Activated CD8-positive, alpha-beta memory T cell treated with anti-CD3 and anti-CD28 coated beads for 4 hours (primary cell): ENCODE measurements around the gene AFAP1L1.
A peak's percentile ranks its signal among the peaks of the same experiment; 100 is the strongest.

Experiments used
- DNase-seq, 2 donors: peaks; one replicate each; pipeline ENCODE4 v3.0.0-alpha.2; 2020; ENCODE audit warnings: low read depth in 2 of 2

AFAP1L1 gene

DNA sequence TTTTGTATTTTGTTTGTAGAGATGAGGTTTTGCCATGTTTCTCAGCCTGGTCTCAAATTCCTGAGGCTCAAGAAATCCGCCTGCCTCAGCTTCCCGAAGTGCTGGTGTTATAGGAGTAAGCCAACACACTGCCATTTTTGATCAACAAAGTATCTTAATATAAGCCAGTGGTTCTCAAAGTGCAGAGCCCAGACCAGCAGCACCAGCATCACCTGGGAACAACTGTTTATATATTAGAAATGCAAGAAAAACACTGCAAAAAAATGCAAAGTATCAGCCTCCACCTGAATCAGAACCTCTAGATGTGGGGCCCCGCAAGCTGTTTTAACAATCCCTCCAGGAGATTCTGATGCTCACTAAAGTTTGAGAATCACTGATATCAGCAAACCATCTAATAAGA is 101.3 kb downstream of the AFAP1L1 start:
- DNase-seq = no peak

DNA sequence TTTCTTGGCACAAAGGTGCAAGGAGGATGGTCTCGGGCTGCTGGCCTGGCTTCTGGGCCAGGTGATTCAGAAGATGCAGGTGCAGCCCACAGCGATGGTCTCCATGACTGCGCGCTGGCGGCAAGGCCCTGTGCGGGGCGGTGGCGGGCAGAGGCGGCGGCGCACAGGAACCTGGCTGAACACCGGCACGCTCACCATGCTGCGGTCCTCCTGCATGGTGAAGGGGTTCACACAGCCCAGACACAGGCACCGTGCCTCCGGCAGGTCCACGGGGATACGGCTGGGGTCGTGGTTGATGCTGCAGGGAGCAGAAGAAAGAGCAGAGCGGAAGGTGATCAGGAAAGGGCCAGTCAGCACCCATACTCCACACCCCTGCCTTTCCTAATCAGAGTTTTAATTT is 102.6 kb downstream of the AFAP1L1 start:
- DNase-seq = no peak

DNA sequence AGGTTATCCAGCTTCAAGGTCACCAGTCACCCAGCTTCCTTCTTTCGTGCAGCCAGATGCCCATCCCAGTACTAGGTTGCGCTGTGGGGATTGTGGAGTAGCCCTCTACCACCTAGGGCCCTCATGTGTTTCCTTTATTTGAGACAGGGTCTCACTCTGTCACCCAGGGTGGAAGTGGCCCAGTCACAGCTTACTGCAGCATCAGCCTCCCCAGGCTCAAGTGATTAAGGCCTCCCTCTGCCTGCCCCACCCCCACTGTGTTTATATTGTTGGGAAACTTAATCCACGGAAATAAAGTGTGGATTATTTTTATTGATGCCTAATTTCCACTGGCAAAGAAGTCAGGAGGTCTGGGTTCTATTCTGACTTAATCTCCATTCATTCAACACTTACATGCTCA is 103.1 kb downstream of the AFAP1L1 start:
- no peak for DNase-seq

DNA sequence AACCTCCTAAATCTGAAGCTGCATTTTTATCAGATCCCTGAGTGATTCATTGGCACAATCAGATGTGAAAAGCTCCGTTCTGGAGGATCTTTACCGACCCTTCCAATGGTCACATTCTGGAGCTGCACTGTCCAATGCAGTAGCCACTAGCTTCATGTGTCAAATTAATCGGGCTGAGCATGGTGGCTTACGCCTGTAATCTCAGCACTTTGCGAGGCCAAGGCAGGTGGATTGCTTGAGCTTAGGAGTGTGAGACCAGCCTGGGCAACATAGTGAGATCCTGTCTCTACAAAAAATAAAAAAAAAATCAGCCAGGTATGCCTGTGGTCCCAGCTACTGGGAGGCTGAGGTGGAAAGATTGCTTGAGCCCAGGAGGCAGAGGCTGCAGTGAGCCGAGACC is 103.8 kb downstream of the AFAP1L1 start:
- DNase-seq = no peak

DNA sequence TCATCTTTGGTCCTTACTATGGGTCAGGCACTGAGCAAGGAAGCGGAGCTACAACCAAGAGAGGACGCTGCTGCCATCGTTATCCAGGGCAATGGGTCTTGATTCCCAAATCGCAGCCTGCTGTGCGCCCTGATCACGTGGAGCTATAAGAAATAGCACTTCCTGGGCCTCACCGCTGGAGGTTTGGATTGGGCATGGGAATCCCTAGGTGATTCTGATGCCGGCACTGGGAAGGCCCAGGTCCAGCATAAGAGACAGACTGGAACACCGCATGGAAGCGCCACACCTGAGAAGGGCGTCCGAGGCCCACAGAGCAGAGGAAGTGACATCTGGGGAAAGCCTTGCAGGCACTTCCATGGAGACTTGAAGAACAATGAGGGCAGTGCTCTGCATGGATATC is 104.4 kb downstream of the AFAP1L1 start:
- DNase-seq = no peak

DNA sequence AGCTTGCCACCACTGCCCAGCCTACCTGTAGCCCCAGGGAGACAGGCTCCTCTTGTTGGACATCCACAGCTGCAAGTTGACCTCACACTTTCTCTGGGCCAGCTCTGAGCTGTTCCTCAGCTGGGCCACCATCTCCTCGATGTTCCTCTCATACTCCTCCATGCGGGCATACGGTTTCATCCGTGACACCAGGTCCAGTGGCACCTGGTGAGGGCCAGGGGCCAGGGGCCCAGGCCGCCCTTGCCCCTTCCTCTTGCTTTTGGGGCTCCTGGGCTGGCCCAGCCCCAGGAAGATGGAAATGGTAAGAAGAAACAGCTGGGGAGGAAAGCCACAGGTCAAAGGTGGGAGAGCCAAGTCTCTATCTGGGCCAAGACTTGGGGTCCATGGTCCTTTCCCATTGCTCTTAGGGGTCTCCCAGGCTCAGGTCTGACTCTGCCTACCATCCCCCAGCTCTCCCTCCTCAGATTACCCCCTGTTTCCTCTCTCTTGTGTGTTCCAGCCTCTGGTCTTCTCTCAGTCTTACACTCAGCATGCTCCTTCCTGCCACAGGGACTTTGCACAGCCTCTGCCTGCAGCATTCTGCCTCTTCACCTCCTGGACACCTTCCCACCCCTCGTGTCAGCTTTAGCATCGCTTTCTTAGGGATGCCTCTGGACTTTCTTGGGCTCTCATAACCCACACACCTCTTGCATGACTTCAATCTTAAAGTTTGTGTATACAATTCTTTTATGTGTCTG is 105.2 kb downstream of the AFAP1L1 start:
- DNase-seq = no peak

DNA sequence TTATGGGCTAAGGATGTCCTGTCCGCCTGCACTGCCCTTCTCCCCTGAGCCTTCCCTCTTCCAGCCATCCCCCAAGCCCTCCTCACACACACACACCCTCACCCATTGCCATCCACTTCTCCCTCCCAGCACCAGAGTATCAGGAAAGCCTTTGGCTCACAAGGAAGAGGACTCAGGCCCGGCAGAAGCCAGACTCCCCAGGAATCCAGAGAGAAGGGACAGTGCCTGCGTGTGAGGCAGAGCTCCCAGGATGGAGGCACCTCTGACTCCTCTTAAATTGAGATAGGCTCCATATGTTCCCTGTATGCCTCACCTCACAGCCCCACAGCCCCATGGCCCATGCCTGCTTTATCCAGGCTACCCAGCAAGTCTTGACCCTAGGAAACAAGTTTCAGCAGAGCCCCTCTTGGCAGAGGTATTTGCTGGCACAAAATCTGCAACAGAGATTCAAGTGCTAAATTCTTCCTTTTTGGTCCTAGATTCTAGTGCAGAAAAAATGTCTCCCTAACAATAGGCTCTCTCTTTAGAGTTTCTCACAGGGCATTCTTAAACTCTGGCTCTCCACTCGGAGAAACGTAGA is 106.7 kb downstream of the AFAP1L1 start:
- DNase-seq = no peak

DNA sequence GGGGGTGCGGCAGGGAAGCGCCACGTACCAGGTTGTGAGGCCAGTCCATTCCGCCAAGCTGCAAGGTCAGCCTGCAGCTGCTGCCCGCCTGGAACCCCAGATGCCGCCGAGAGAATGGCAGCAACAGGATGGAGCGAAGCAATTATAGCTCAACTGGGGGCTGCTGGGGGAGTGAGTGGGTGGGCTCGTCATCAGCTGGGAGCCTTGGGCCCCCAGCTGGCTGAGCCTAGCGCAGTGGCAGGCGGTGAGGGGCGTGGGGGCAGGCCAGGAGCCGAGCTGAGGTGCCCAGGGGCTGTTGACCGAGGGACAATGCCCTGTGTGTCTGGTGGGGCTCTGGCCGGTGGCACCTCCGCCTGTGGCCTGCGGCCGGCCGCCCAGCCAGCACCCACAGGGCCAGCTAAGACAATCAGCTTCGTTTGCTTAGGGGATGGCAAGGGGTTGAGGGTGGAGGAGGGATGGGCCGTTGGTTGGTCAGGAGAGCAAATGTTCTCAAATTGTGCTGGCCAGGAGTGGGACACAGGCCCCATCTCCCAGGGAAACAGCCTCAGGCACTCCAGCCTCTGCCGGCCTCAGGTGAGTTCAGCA is 107.6 kb downstream of the AFAP1L1 start, which contains the start of gene IL17B:
Gene IL17B (minus strand): TSS at position 116 of the 585 bp plus-strand sequence. CDS start 67 bp downstream, at position 49.
- DNase-seq = no peak

DNA sequence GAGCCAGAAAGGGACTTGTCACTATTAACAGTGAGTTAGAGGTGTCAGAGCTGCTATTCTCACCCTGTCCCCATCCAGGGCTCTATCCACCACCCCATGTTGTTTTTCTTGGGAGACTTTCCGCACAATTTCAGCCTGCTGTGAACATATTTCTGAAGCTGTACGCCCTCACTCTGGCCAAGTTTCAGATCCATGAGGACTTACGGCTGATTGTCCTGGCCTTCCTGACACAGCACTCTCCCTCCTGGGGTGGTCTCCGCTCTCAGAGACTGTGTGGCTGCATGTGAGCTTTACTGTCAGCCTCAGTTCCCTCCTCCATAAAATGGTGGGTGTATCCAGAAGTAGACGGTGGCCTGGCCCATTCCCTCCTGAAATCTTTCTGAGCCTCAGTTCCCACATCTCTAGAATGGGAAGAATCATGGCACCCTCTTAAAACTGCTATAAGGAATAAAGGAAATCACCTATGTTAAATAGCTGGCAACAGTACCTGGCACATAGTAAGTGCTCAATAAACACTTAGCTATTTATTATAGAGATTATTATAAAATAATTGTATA is 108.2 kb downstream of the AFAP1L1 start:
- DNase-seq = no peak

DNA sequence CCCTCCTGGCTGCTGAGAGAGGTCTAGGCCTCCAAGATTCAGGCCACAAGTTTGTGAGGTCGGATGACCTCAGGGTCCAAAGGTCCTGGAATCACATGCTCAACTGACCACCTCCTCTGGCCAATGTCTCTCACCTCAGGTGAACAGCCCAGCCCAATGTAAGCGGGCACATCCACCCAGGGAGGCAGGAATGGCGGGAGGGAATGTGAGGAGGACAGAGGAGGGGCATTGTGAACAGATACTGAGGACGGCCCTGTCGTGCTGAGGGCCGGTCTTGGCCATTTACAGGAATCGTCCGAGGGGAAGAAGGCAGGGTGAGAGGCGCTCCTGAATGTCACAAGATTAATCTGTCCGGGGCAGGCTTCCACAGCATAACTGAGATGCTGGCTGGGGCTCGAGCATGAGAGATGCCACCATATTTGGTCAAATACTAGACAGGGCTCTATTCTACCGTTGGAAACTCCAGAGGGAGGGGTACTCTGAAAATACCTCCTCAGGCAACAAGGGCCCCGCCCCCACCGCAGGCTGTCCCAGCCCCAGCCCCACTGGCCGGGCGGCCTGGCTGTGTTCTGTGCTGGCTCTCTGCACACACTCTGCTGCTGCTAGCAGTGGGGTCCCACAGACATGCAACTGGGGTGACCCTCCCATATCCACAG is 108.9 kb downstream of the AFAP1L1 start:
- no peak for DNase-seq

DNA sequence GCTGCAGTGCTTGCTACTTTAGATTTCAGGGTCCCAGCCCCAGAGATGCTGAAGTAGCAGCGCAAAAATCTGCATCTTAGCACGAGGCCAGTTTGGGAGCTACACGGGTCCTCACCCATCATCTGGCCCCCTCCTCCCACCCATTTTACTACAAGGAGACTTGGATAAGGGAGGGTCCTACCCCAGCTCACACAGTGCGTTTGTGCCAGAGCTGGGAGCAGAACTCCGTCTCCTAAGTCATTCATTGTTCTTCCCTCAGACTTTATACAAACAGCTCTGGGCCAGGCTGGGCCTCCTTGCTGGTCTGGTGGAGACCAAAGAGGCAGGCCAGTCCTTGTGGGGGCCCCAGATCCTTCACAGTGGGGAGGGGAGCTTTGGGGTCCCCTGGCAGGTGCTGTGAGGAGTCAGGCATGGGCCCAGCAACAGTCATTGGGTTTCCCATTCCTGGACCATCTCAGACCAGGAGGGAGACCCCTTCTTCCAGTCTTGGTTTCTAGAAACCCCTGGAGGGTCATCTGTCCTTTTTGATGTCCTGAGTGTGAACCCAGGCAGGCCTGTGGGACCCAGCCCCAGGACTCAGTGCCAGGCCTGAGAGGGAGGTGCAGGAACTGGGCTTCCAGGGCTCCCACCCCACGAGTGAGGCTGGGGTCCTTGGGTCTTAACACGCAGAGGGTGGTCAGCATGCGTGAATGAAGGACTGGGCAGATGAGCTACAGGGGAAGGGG is 109.8 kb downstream of the AFAP1L1 start:
- DNase-seq = no peak

DNA sequence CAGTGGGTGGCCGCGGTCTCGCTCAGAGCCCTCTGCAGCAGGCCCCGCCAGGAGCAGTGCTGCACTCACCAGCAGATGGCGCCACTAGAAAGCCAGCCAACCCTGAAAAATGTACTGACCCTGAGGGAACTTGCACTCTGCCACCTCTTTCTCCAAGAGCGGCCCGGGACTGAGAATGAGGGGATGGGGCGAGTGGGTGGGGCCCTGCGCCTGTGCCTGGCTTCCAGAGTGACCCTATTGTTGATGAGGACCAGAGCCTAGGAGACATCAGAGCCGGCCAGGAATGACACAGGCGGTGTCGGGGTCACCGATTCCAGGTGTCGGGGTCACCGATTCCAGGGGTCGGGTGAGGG is 110.3 kb downstream of the AFAP1L1 start:
- peak; percentile 50 to 55 for DNase-seq

DNA sequence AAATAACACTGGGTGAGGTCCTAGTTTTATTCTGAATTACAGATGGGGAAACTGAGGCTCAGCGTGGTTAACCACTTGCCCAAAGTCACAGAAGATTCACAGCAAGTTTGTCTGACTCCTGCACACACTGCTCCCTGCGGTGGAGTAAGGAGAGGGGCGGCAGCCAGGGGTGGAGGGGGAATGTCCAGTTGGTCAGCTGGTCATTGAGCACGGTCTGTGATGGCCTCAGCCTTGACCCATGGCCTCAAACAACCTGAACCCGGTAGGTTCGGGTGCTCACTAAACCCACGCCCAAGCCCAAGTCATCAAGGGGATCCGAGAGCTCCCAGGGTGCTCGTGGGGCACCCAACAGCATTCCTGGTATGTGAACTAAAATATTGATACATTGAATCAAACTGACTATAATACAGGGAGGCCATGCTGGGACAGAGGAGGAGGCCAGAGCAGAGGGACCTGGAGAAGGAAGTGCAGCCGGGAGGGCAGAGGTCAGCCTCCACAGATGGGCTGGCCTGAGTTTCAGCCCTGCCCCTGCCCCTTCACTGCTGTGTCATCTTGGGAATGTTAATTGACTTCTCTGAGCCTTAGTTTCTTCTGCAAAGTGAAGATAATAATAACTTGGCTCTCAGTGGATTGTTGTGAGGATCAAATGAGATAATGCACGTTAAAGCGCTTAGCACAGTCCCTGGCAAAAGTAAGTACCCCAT is 111.0 kb downstream of the AFAP1L1 start:
- no peak for DNase-seq

DNA sequence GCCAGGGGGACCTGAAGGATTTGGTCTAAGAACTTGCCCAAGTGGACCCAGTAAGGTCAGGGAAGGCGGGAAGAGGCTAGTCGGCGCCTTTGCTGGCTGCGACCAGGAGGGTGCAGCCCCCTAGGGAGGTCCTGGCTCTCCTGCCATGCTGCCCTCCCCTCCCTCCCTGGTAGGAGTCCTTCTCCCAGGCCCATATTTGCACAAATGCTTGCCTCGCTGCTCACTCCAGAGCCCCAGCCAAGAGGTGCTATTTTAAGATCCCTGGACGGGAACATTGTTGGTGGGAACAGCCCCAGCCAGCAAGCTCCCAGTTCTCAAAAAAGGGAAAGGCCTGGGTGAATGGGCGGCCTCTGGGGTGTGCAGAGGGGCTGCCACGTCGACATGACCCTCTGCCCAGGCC is 111.7 kb downstream of the AFAP1L1 start:
- no peak for DNase-seq

DNA sequence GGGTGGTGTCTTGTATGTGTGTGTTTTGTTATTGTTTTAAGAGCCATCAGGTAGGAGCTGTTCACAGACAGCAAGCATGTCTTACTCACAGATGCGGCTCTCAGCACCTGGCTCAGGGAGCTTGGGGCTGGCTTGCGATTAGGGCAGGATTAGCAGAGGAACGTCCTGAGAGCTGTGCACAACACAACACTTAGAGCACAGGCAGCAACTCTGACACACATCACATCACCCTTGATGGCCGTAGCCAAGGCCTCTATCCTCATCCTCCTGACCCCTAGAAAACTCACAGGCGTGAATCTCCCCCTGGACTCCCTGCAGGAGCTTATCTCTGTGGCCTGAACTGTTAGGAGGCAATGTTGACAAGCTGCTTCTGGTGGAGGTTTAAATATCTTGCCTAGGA is 114.5 kb downstream of the AFAP1L1 start:
- no peak for DNase-seq

DNA sequence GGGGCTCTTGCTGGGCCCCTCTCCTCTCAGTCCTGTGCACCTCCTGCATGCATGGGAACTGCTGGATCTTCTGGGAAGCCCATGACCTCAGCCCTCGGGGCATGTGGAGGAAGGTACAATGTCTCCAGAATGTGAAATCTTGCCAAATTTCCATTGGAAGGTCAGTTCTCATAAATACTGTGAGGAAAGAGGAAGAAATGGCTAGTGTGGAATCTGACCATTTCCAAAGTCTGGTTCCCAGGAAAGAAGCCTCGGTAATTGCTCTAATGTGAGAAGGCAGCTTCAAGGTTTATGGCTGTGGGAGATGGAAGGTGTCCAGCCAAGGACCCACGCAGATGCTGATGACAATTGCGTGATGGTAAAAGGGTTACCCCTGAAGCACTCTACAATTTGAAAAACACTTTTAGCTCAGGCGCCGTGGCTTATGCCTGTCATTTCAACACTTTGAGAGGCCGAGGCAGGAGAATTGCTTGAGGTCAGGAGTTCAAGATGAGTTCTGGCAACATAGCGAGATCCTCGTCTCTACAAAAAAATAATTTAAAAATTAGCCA is 115.5 kb downstream of the AFAP1L1 start:
- no peak for DNase-seq

DNA sequence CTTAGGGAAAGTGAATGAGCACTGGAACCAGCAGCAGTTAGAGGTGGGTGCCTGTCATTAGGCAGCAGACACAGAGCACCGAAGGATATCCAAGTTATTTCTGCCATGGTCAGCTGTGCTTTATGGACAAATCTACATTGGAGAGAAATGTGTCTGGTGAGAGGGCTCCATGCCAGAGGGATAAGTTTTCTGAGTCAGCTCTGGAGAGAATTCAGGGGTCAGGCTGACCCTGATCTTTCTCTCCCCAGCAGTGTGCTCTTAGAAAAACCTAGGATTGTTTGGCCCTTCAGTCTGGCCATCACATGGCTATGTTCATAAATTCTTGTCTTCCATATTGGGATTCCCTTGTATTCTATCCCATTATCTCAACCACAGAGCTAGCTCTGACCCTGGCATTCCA is 116.3 kb downstream of the AFAP1L1 start:
- DNase-seq = no peak

DNA sequence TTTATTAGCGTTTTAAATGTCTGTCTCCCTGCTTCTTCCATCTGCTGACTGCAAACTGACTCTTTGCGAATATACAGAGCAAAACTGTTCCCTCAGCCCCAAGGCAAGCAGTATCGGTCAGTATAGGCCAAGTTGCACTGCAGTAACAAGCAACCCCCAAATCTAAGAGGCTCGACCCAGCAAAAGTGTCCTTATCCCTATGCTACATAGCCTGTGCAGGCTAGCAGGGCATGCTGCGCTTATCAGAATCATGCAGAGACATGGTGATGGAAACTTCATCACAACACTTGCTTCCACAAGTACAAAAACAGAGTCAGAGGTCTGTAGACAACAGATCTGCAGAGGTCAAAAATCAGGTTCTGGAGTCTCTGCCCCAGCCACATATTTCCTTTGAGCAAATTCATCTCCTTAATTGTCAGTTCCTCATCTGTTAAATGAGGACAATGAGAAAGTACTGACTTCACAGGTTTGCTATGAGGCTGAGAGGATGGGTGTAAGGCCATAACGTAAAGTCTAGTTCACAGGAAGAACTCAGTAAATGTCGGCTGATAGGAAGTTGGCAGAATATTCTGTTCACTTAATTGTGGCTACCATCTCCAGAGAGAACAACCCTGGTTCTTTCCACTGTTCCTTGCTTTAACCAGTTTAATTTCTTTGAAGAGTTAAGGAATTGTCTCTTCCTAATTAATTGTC is 117.0 kb downstream of the AFAP1L1 start:
- DNase-seq = no peak

DNA sequence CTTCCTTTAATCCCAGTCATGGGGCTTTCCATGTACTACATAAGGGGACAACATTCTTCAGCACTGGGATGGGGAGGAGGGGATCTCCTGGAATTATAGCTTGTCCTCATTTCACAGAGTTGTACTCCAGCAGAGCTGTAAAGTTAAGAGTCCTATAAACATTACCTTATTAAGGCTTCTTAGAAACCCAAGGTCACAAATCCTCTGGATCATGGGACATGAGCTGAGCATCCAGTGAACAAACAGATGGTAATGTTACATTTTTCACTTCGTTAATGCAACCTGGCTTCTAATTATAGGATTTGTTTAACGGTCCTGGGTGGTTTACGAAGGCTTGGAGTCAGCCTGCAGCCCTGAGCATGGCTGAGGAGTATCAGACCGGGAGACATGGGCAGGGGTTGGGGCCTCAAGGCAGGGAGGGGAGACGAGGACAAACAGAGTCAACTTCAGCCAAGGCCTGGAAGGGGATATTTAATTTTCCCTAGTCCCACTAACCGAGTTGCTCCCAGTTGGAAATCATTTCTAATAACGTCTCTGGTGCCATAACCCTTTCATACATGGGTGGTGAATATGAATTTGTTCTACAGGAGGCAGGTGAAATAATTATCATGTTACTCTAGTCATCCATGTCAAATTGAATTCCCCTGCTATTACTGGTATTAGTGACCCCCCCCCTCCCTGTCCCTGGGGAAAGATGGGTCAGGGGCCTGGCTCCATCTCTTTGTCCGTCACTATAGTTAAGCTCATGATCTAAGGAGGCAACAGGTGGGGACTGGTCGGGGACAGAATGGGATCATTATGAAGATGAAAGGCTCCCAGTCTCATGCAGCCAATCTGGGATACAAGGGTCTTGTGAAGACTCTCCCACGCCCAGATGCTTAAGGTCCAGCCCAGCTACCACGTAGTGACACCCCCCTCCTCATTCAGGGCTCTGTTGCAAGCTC is 118.2 kb downstream of the AFAP1L1 start:
- DNase-seq = no peak
